GM12873 (cell line): ENCODE results near the gene CEP63.

Source experiments
- TF ChIP-seq, protein P1 (sequence below): IDR thresholded peaks from 2 replicates; pipeline ENCODE4 v1.5.1; 2012; ENCODE audit warnings: low read depth, mild to moderate bottlenecking, moderate library complexity, low read length, control low read depth; ENCODE audit not compliant: insufficient read depth; ENCODE audit errors: missing control alignments

The CEP63 gene

DNA sequence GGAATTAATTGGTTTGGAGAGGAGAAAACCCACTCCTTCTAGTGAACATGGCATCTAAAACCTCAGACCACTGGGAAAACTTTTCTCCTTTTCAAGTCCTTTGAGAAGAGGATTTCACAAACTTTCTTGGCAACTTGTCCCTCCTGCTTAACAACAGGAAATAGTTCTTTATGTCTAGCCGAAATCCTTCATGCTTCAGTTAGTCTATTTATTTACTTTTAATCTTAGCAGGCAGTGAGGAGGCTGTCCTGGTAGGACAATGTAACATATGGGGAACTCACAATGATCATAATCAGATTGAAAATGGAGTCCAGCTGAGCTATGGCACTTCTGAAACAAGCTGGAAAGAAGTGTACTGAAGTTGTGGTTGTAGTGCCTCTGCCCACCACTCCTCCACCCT is 114.3 kb downstream of the CEP63 start:
- TF ChIP-seq, protein P1, sequence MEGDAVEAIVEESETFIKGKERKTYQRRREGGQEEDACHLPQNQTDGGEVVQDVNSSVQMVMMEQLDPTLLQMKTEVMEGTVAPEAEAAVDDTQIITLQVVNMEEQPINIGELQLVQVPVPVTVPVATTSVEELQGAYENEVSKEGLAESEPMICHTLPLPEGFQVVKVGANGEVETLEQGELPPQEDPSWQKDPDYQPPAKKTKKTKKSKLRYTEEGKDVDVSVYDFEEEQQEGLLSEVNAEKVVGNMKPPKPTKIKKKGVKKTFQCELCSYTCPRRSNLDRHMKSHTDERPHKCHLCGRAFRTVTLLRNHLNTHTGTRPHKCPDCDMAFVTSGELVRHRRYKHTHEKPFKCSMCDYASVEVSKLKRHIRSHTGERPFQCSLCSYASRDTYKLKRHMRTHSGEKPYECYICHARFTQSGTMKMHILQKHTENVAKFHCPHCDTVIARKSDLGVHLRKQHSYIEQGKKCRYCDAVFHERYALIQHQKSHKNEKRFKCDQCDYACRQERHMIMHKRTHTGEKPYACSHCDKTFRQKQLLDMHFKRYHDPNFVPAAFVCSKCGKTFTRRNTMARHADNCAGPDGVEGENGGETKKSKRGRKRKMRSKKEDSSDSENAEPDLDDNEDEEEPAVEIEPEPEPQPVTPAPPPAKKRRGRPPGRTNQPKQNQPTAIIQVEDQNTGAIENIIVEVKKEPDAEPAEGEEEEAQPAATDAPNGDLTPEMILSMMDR: no peak

DNA sequence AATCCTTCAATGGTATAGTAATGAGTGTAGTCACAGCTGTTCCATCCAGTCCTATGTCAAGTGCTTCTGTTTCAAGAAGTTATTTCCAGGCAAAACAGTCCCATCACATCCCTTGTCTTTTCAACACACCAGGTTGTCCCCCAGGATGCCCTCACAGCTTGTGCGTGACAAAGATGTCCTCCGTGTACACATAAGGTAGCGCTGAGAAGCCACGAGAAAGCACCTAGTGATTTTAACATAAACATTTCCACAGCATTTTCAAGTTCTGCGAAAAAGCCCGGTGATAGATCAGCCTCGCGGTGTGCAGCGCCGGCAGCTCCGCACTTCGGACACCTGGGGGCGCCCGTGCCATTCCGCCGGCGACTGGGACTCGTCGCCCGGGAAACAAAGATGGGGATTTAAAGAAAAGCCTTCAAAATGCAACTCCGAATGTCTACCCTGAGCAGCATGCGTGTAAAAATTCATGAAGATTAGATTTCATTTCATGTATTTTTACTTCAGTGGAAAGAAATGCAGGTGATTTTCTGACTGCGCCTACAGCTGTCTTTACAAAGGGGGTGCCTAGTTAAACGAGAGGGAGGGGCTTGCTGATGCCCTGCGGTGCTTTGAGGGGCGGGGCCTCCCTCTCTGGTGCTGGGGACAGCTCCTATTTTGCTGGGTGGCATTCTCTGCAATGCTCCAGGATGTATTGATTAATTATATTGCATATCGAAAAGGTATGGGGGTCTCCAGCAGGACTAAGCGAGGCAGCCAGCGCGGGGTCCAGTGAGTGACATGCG is 115.0 kb downstream of the CEP63 start:
- TF ChIP-seq, protein P1: peak; percentile 90

GRCh38 chr3:134601539-134602439 is 115.9 kb downstream of the CEP63 start:
- TF ChIP-seq, protein P1: no peak

- TF ChIP-seq, protein P1: no peak
Observed at GRCh38 chr3:134602440-134602814, 116.6 kb downstream of the CEP63 start.

GRCh38 chr3:134603480-134603879 is 117.6 kb downstream of the CEP63 start:
- TF ChIP-seq, protein P1: no peak

- TF ChIP-seq, protein P1: no peak
Observed at GRCh38 chr3:134603956-134604355, 118.1 kb downstream of the CEP63 start.

GRCh38 chr3:134605556-134605955 is 119.7 kb downstream of the CEP63 start:
- TF ChIP-seq, protein P1: no peak
